GM15510 (cell line): Measurements from ENCODE around the gene MRPS6.

ENCODE experiments used
- POLR2A ChIP-seq: IDR thresholded peaks from 3 replicates; pipeline ENCODE4 v1.6.1; 2011; ENCODE audit warnings: borderline replicate concordance; ENCODE audit not compliant: insufficient read length; ENCODE audit errors: extremely low read depth

MRPS6 gene

GRCh38 chr21:34078915-34079314 lies 5.5 kb downstream of the MRPS6 start:
- no peak for TF ChIP-seq POLR2A

- no peak for TF ChIP-seq POLR2A
These were observed 7.3 kb downstream of the MRPS6 start for GRCh38 chr21:34080710-34081109.

GRCh38 chr21:34082769-34083168 lies 9.4 kb downstream of the MRPS6 start:
- TF ChIP-seq POLR2A, result no peak

- no peak for TF ChIP-seq POLR2A
These were observed 10.0 kb downstream of the MRPS6 start for GRCh38 chr21:34083357-34083756.

- no peak for TF ChIP-seq POLR2A
These were observed 11.8 kb downstream of the MRPS6 start for GRCh38 chr21:34085129-34085528.

GRCh38 chr21:34086887-34087306 lies 13.5 kb downstream of the MRPS6 start:
- TF ChIP-seq POLR2A, result no peak

GRCh38 chr21:34088752-34089151 lies 15.4 kb downstream of the MRPS6 start:
- no peak for TF ChIP-seq POLR2A

- TF ChIP-seq POLR2A, result no peak
These were observed 17.7 kb downstream of the MRPS6 start for GRCh38 chr21:34091032-34091431.

- no peak for TF ChIP-seq POLR2A
These were observed 18.2 kb downstream of the MRPS6 start for GRCh38 chr21:34091607-34092006.

- no peak for TF ChIP-seq POLR2A
These were observed 19.0 kb downstream of the MRPS6 start for GRCh38 chr21:34092262-34092921.

GRCh38 chr21:34093083-34093482 lies 19.7 kb downstream of the MRPS6 start:
- no peak for TF ChIP-seq POLR2A

- no peak for TF ChIP-seq POLR2A
These were observed 21.6 kb downstream of the MRPS6 start for GRCh38 chr21:34094949-34095348.

- no peak for TF ChIP-seq POLR2A
These were observed 24.1 kb downstream of the MRPS6 start for GRCh38 chr21:34097442-34097841.

GRCh38 chr21:34100337-34100736 lies 27.0 kb downstream of the MRPS6 start:
- no peak for TF ChIP-seq POLR2A

GRCh38 chr21:34100790-34101189 lies 27.4 kb downstream of the MRPS6 start:
- TF ChIP-seq POLR2A, result no peak

- no peak for TF ChIP-seq POLR2A
These were observed 32.7 kb downstream of the MRPS6 start for GRCh38 chr21:34105947-34106541.

- no peak for TF ChIP-seq POLR2A
These were observed 34.2 kb downstream of the MRPS6 start for GRCh38 chr21:34107606-34108005.

- TF ChIP-seq POLR2A, result no peak
These were observed 35.7 kb downstream of the MRPS6 start for GRCh38 chr21:34109075-34109474.
